ENCODE measurements around the gene DHX36.

The DHX36 gene

GRCh38 chr3:154223519-154223918 lies 100.8 kb downstream of the DHX36 start:
- DNase-seq, result no peak
